PC-9 (cell line): Measurements from ENCODE around the gene ARHGEF40. TPM values are rescaled to one million over a fixed set of nuclear protein-coding genes. Genes with fewer than 3 reads are reported as not detected.

Experiments
- BruUV-seq: library from RNA; stranded (reverse); fragments of 400-500 nt; replicated peaks from 2 replicates; lab custom pipeline; 2021; lab: Mats Ljungman, UMichigan
- CTCF ChIA-PET: fragments of 300-600 bp; sonication (Branson Sonifier 250); formaldehyde crosslinking; loops from one replicate; lab custom pipeline; 2022; ENCODE audit warnings: antibody characterized with exemption; lab: Charles Lee
- POLR2A ChIA-PET: fragments of 300-600 bp; sonication (Branson Sonifier 250); formaldehyde crosslinking; loops from one replicate; lab custom pipeline; 2022; ENCODE audit warnings: antibody characterized with exemption; ENCODE audit not compliant: unreplicated experiment; lab: Charles Lee
- DNase-seq, 2 experiments: peaks; one replicate each; pipeline versions ENCODE4 v3.0.0 to v3.0.0-alpha.2; 2015 to 2022; ENCODE audit warnings: mixed read lengths in 1 of 2
- H2AFZ ChIP-seq: fragments of 200-600 bp; sonication (generic); 2 replicates; pipeline ENCODE4 v1.8.1; 2017; ENCODE audit warnings: antibody characterized with exemption
- H3F3A ChIP-seq: fragments of 200-600 bp; sonication (generic); 2 replicates; pipeline ENCODE4 v1.8.1; 2017; ENCODE audit warnings: antibody characterized with exemption, mild to moderate bottlenecking, low read depth; ENCODE audit not compliant: insufficient read depth
- H3K27ac ChIP-seq: fragments of 200-600 bp; sonication (generic); 2 replicates; pipeline ENCODE4 v1.6.1; 2016; ENCODE audit warnings: mixed run types
- H3K27me3 ChIP-seq: fragments of 200-600 bp; sonication (generic); 2 replicates; pipeline ENCODE4 v1.6.1; 2016; ENCODE audit warnings: low read depth, mixed run types; ENCODE audit not compliant: insufficient read depth
- H3K36me3 ChIP-seq: fragments of 200-600 bp; sonication (generic); 2 replicates; pipeline ENCODE4 v1.6.1; 2016; ENCODE audit warnings: low read depth, mixed run types
- H3K4me1 ChIP-seq: fragments of 200-600 bp; sonication (generic); replicated peaks from 2 replicates; pipeline ENCODE4 v1.6.1; 2016; ENCODE audit warnings: mixed run types; ENCODE audit not compliant: insufficient read depth
- H3K4me2 ChIP-seq: fragments of 200-600 bp; sonication (generic); 2 replicates; pipeline ENCODE4 v1.6.1; 2017; ENCODE audit warnings: mixed run types
- H3K4me3 ChIP-seq: fragments of 200-600 bp; sonication (generic); 2 replicates; pipeline ENCODE4 v1.6.1; 2016; ENCODE audit warnings: mixed run types
- H3K79me2 ChIP-seq: fragments of 200-600 bp; sonication (generic); 2 replicates; pipeline ENCODE4 v1.6.1; 2017; ENCODE audit warnings: low read depth, mixed run types
- H3K9me2 ChIP-seq: fragments of 200-600 bp; sonication (generic); 2 replicates; pipeline ENCODE4 v1.8.1; 2017; ENCODE audit warnings: mild to moderate bottlenecking; ENCODE audit not compliant: insufficient read depth
- H3K9me3 ChIP-seq: fragments of 200-600 bp; sonication (generic); 2 replicates; pipeline ENCODE4 v1.8.1; 2016; ENCODE audit warnings: low read depth; ENCODE audit not compliant: insufficient read depth
- H4K20me1 ChIP-seq: fragments of 200-600 bp; sonication (generic); 2 replicates; pipeline ENCODE4 v1.8.1; 2017; ENCODE audit not compliant: insufficient read depth
- EZH2 ChIP-seq: fragments of 200-600 bp; sonication (generic); IDR thresholded peaks from 2 replicates; pipeline ENCODE4 v1.8.0; 2017; ENCODE audit warnings: antibody characterized with exemption, low read depth
- intact Hi-C: fragments of 100-400 bp; cut with micrococcal nuclease; formaldehyde crosslinking; loops from one replicate; pipeline ENCODE4 v1.10.0; 2022; ENCODE audit not compliant: unreplicated experiment
- total RNA-seq: library from RNA; stranded (reverse); gene quantifications from 2 replicates; pipeline ENCODE4 v1.2.3, GENCODE V29; 2021
- TF ChIP-seq, protein P1 (sequence below): fragments of 200-600 bp; sonication (generic); conservative IDR thresholded peaks from 2 replicates; pipeline ENCODE4 v1.6.1; 2017; ENCODE audit warnings: mixed run types, antibody characterized with exemption, mild to moderate bottlenecking, moderate library complexity

ARHGEF40 gene
- total RNA-seq, 1 experiment from 2014 or later = 13.0 TPM

- no peak overlapping the region for H3K27ac ChIP-seq
- H3F3A ChIP-seq = no peaks in the 10 kb centered on the region
- H3K4me1 ChIP-seq = no peaks in the 10 kb centered on the region
- H3K9me3 ChIP-seq = no peaks in the 10 kb centered on the region
- CTCF ChIA-PET = no interaction called here
- no peak overlapping the region for H3K4me3 ChIP-seq
- H3K79me2 ChIP-seq = no peaks in the 10 kb centered on the region
- H3K4me2 ChIP-seq = no peak overlapping the region
- POLR2A ChIA-PET = no interaction called here
- no peaks in the 10 kb centered on the region for H3K9me2 ChIP-seq
- H3K27me3 ChIP-seq = no peaks in the 10 kb centered on the region
- intact Hi-C loops = no loop called here
- no peak for DNase-seq
- H4K20me1 ChIP-seq = no peaks in the 10 kb centered on the region
- H2AFZ ChIP-seq = no peak overlapping the region
- no peak for TF ChIP-seq EZH2
- TF ChIP-seq, protein P1, sequence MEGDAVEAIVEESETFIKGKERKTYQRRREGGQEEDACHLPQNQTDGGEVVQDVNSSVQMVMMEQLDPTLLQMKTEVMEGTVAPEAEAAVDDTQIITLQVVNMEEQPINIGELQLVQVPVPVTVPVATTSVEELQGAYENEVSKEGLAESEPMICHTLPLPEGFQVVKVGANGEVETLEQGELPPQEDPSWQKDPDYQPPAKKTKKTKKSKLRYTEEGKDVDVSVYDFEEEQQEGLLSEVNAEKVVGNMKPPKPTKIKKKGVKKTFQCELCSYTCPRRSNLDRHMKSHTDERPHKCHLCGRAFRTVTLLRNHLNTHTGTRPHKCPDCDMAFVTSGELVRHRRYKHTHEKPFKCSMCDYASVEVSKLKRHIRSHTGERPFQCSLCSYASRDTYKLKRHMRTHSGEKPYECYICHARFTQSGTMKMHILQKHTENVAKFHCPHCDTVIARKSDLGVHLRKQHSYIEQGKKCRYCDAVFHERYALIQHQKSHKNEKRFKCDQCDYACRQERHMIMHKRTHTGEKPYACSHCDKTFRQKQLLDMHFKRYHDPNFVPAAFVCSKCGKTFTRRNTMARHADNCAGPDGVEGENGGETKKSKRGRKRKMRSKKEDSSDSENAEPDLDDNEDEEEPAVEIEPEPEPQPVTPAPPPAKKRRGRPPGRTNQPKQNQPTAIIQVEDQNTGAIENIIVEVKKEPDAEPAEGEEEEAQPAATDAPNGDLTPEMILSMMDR = no peak
- BruUV-seq = no TSS peak
- no peaks in the 10 kb centered on the region for H3K36me3 ChIP-seq
Measured at GRCh38 chr14:21054768-21055145, 15.3 kb upstream of the ARHGEF40 start.

GRCh38 chr14:21055432-21056117 lies 14.5 kb upstream of the ARHGEF40 start:
- no peaks in the 10 kb centered on the region for H3K4me1 ChIP-seq
- no peak for TF ChIP-seq EZH2
- TF ChIP-seq, protein P1 = no peak
- H3K27ac ChIP-seq = no peak overlapping the region
- no peak for DNase-seq
- no peak overlapping the region for H3K4me2 ChIP-seq
- H4K20me1 ChIP-seq = no peaks in the 10 kb centered on the region
- H3K27me3 ChIP-seq = no peaks in the 10 kb centered on the region
- H3K79me2 ChIP-seq = no peaks in the 10 kb centered on the region
- no TSS peak for BruUV-seq
- intact Hi-C loops = no loop called here
- H3K36me3 ChIP-seq = no peaks in the 10 kb centered on the region
- H3K4me3 ChIP-seq = no peak overlapping the region
- POLR2A ChIA-PET = no interaction called here
- H2AFZ ChIP-seq = no peak overlapping the region
- no peaks in the 10 kb centered on the region for H3K9me2 ChIP-seq
- no peaks in the 10 kb centered on the region for H3K9me3 ChIP-seq
- no peaks in the 10 kb centered on the region for H3F3A ChIP-seq
- CTCF ChIA-PET = no interaction called here

DNA sequence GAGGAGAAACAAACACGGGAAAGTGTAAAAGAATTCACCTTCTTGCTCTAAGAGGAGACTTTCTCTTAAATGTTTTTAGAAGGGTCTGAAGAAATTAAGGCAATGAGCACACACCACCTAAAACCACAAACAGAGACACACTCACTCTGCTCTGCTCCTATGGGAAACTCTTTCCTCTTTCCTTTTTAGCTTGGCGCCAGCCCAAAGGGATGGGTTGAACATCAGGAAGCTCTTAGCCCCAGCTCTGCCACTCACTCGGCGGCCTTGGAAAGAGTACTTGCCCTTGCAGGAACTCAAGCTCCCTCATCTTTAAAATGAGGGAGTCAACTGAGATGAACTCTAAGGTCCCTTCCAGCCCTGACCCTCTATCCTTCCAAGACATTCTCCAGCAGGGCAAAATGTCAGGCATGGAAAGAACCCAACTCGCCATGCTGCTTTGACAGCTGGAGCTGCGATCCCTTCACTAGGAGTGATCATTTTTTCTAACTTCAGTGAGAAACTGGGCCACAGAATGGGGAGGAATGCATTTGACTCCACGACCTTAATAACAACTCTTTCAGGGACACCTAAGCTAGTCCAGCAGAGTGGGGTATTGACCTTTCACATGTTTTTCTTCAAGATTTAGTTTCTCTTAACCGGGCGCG lies 13.5 kb upstream of the ARHGEF40 start:
- POLR2A ChIA-PET = no interaction called here
- Histone ChIP-seq H3F3A (no peaks in the 10 kb centered on the region), H3K9me2 (no peaks in the 10 kb centered on the region), H3K4me3 (no peak overlapping the region), H3K4me2 (no peak overlapping the region), H3K27ac (no peak overlapping the region), H3K9me3 (no peaks in the 10 kb centered on the region), H3K4me1 (no peaks in the 10 kb centered on the region), H4K20me1 (no peaks in the 10 kb centered on the region), H3K79me2 (no peaks in the 10 kb centered on the region), H3K27me3 (no peaks in the 10 kb centered on the region), H3K36me3 (no peaks in the 10 kb centered on the region), H2AFZ (no peak overlapping the region)
- CTCF ChIA-PET = no interaction called here
- no peak for TF ChIP-seq EZH2
- TF ChIP-seq, protein P1 = no peak
- DNase-seq = no peak
- intact Hi-C loops = no loop called here
- BruUV-seq = no TSS peak
